ENCODE results near the gene ADH7. TPM values are rescaled to one million over a fixed set of nuclear protein-coding genes. Genes with fewer than 3 reads are reported as not detected.

Gene ADH7
- total RNA-seq, result not detected
- total RNA-seq (2013), result not detected

DNA sequence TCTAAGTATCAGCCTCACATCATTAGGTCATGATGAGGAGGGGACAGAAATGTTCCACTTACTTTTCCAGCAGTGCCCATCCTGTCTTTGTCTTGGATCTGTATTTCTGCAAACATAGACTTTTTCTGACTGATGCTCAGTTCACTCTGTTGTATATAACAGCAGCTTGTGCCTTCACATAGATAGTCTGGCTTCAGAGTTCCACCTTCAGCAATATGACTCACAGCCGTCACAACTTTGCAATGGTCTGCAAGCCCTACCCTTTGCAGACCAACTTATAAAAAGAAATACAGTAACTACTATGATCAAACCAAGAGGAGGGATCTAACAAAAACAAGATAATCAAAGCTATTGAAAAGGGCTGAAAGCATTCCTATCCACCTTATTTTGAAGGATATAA lies at the start of gene ADH7:
Gene ADH7 (minus strand): TSS at position 189 of the 400 bp plus-strand sequence. CDS start 109 bp downstream, at position 80.
- Histone ChIP-seq H3K9me3 (ENCODE audit: control insufficient read depth, insufficient read depth, low read length) (no peaks in the 10 kb centered on the region), H3K4me3 (ENCODE audit: low read length) (no peak within 1 kb of the TSS), H3K36me3 (ENCODE audit: control insufficient read depth, insufficient read depth, low read length) (no peaks in the 10 kb centered on the region), H3K27me3 (ENCODE audit: control insufficient read depth, insufficient read depth, low read length) (no peaks in the 10 kb centered on the region), H3K4me1 (ENCODE audit: control insufficient read depth, insufficient read depth, low read length) (no peaks in the 10 kb centered on the region), H3K27ac (ENCODE audit: low read length) (no peak within 1 kb of the TSS)
- 100% methylated on average over 1 of the region's 1 CpG for WGBS (ENCODE audit: insufficient coverage)
- peaks cover 10 to 19% of the 10 kb centered on the region in 2 donors for H3K27me3 Mint-ChIP-seq (ENCODE audit: low read depth in 2 of 2)
- no peak within 1 kb of the TSS for H3K4me3 Mint-ChIP-seq
- H3K9me3 Mint-ChIP-seq, result no peaks in the 10 kb centered on the region
- no peak for DNase-seq
- intact Hi-C loops (cut with micrococcal nuclease), result no loop called here
- no peak for ATAC-seq
- no peak within 1 kb of the TSS for H3K27ac Mint-ChIP-seq
- no peaks in the 10 kb centered on the region for H3K36me3 Mint-ChIP-seq
- no peaks in the 10 kb centered on the region for H3K4me1 Mint-ChIP-seq
- no peak for TF ChIP-seq CTCF (IDR thresholded peaks at IDR 0.05)

DNA sequence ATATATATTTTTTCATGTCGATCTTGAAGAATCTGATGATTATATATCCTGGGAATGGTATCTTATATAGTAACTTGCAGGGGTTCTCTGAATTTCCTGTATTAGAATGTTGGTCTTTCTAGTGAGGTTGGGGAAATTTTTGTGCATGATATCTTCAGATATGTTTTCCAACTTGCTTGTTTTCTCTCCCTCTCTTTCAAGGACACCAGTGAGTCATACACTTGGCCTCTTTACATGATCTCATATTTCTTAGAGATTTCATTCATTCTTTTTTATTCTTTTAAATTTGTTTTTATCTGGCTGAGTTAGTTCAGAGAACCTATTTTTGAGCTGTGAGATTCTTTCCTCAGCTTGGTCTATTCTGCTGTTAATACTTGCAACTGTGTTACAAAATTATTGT lies 48.5 kb upstream of the ADH7 start:
- Histone ChIP-seq H3K4me3 (ENCODE audit: low read length) (no peak overlapping the region), H3K4me1 (ENCODE audit: control insufficient read depth, insufficient read depth, low read length) (no peaks in the 10 kb centered on the region), H3K27ac (ENCODE audit: low read length) (no peak overlapping the region), H3K9me3 (ENCODE audit: control insufficient read depth, insufficient read depth, low read length) (peaks cover 27% of the 10 kb centered on the region), H3K27me3 (ENCODE audit: control insufficient read depth, insufficient read depth, low read length) (no peaks in the 10 kb centered on the region), H3K36me3 (ENCODE audit: control insufficient read depth, insufficient read depth, low read length) (no peaks in the 10 kb centered on the region)
- intact Hi-C loops (cut with micrococcal nuclease), result no loop called here
- no peaks in the 10 kb centered on the region for H3K27me3 Mint-ChIP-seq (ENCODE audit: low read depth in 2 of 2)
- TF ChIP-seq CTCF (IDR thresholded peaks at IDR 0.05), result no peak
- no peak overlapping the region for H3K4me3 Mint-ChIP-seq
- ATAC-seq, result no peak
- H3K27ac Mint-ChIP-seq, result no peak overlapping the region
- H3K9me3 Mint-ChIP-seq, result peaks cover 4 to 12% of the 10 kb centered on the region in 2 donors
- no peak for DNase-seq
- H3K4me1 Mint-ChIP-seq, result no peaks in the 10 kb centered on the region
- peaks cover 11% of the 10 kb centered on the region for H3K36me3 Mint-ChIP-seq
- WGBS (ENCODE audit: insufficient coverage), result no CpG with 5 or more reads among the region's 1 CpG

GRCh38 chr4:99473131-99473530 lies 38.0 kb upstream of the ADH7 start:
- H3K27me3 Mint-ChIP-seq (ENCODE audit: low read depth in 2 of 2), result peaks cover 11 to 16% of the 10 kb centered on the region in 2 donors
- no peak overlapping the region for H3K27ac Mint-ChIP-seq
- Histone ChIP-seq H3K27me3 (ENCODE audit: control insufficient read depth, insufficient read depth, low read length) (no peaks in the 10 kb centered on the region), H3K36me3 (ENCODE audit: control insufficient read depth, insufficient read depth, low read length) (no peaks in the 10 kb centered on the region), H3K27ac (ENCODE audit: low read length) (no peak overlapping the region), H3K4me3 (ENCODE audit: low read length) (no peak overlapping the region), H3K4me1 (ENCODE audit: control insufficient read depth, insufficient read depth, low read length) (no peaks in the 10 kb centered on the region), H3K9me3 (ENCODE audit: control insufficient read depth, insufficient read depth, low read length) (no peaks in the 10 kb centered on the region)
- intact Hi-C loops (cut with micrococcal nuclease), result no loop called here
- no CpG with 5 or more reads among the region's 1 CpG for WGBS (ENCODE audit: insufficient coverage)
- H3K9me3 Mint-ChIP-seq, result no peaks in the 10 kb centered on the region
- DNase-seq (no peak), ATAC-seq (no peak)
- no peak for TF ChIP-seq CTCF (IDR thresholded peaks at IDR 0.05)
- no peaks in the 10 kb centered on the region for H3K4me1 Mint-ChIP-seq
- no peak overlapping the region for H3K4me3 Mint-ChIP-seq
- no peaks in the 10 kb centered on the region for H3K36me3 Mint-ChIP-seq

- Histone ChIP-seq H3K36me3 (ENCODE audit: control insufficient read depth, insufficient read depth, low read length) (no peaks in the 10 kb centered on the region), H3K27me3 (ENCODE audit: control insufficient read depth, insufficient read depth, low read length) (no peaks in the 10 kb centered on the region), H3K4me1 (ENCODE audit: control insufficient read depth, insufficient read depth, low read length) (no peaks in the 10 kb centered on the region), H3K27ac (ENCODE audit: low read length) (no peak overlapping the region), H3K4me3 (ENCODE audit: low read length) (no peak overlapping the region), H3K9me3 (ENCODE audit: control insufficient read depth, insufficient read depth, low read length) (no peaks in the 10 kb centered on the region)
- Mint-ChIP-seq H3K36me3 (no peaks in the 10 kb centered on the region), H3K27me3 (ENCODE audit: low read depth in 2 of 2) (peaks cover 13 to 28% of the 10 kb centered on the region in 2 donors), H3K27ac (no peak overlapping the region), H3K9me3 (no peaks in the 10 kb centered on the region), H3K4me3 (no peak overlapping the region), H3K4me1 (no peaks in the 10 kb centered on the region)
- WGBS (ENCODE audit: insufficient coverage), result no CpG with 5 or more reads among the region's 1 CpG
- ATAC-seq, result no peak
- TF ChIP-seq CTCF (IDR thresholded peaks at IDR 0.05), result no peak
- no peak for DNase-seq
- intact Hi-C loops (cut with micrococcal nuclease), result no loop called here
These were observed 36.8 kb upstream of the ADH7 start for GRCh38 chr4:99471896-99472295.
